Airway epithelial cell (primary cell): ENCODE results near the gene OR2C1. TPM values are rescaled to one million over a fixed set of nuclear protein-coding genes. Genes with fewer than 3 reads are reported as not detected.

Experiments
- total RNA-seq: library from RNA; depleted of rRNA; stranded (reverse); fragments of >200 nt; gene quantifications from 2 replicates; pipeline ENCODE4 v1.2.3, GENCODE V29; 2015

Gene OR2C1
- total RNA-seq: not detected in 2 replicates

DNA sequence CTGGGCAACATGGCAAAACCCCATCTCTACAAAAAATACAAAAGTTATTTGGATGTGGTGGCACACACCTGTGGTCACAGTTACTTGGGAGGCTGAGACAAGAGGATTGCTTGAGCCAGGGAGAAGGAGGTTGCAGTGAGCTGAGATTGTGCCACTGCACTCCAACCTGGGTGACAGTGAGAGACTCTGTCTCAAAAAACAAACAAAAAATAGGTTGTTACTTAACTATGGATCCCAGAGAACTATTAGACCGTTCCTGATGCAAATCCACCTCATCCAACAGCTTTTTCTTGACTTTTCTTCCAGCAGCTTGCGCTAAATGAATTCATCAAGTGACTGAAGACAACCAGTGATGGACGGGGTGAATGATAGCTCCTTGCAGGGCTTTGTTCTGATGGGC is at the start of gene OR2C1:
TSS of gene OR2C1 (plus strand) at position 301 of the 400 bp plus-strand sequence. CDS start at position 353, 52 bp downstream.

DNA sequence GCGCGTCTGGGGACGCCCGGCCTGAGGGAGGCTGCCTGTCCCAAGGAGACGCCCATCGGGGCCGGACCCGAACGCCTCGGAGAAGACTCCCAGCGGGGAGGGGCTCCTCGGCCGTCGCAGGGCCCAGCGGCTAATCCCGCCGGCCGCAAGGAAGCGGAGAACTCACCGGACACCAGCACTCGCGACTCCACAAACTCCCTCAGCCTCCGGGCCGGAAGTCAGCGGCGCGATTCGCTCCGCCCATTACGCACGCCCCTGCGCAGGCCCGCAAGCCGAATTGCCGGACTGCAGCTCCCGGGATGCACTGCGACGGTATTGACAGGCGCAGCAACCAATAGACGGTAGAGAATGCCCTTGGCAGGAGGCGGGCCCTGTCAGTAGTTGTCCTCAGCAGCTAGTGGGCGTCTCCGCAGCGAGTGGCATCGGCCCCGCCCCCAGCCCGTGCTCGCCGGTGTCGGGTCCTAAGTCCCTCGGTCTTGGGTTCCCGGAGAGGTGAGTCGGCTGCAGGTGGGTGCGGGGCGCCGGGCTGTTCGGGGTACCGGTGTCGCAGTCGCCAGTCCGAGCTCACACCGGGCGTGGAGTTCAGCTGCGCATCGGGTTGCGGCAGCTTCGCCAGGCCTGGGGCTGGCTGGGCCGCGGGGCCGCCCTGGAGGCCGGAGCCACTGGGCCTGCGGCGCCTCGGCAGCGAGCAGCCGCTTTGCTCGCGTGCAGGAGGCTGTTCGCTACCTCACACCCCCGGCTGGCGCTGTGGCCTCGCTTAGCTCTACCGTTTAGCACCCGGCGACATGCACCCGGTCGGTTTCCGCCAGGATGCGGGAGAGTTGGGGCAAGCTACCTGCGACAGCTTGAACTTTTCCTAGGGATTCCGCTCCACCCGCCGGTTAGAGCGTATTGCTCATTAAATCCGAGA is 45.3 kb downstream of the OR2C1 start, which contains the start of the genes ZNF174 and ZSCAN32:
TSS of gene ZNF174 (plus strand) at position 437 of the 910 bp plus-strand sequence. CDS start 790 bp downstream, outside the sequence.
TSS of gene ZSCAN32 (minus strand) at position 226 of the 910 bp plus-strand sequence. CDS start 3,447 bp downstream, outside the sequence.

Other genes with a start within 250 kb of the OR2C1 start
- 18.0 and 20.3 TPM in 2 replicates for gene ZNF205, start 243.3 kb upstream of the OR2C1 start, total RNA-seq
- 4.9 and 9.0 TPM in 2 replicates for gene ZNF213, start 220.9 kb upstream of the OR2C1 start, total RNA-seq
- gene OR1F1, start 167.7 kb upstream of the OR2C1 start, total RNA-seq: 0.78 TPM in 1 of 2 replicates, not detected in the other
- gene ZNF200, start 120.7 kb upstream of the OR2C1 start, total RNA-seq: 5.0 and 5.7 TPM in 2 replicates
- gene MEFV, start 99.3 kb upstream of the OR2C1 start, total RNA-seq: under 0.01 TPM in 1 of 2 replicates, not detected in the other
- 31.0 and 34.0 TPM in 2 replicates for gene ZNF263, start 72.4 kb upstream of the OR2C1 start, total RNA-seq
- 1.5 TPM in 2 replicates for gene TIGD7, start 50.5 kb upstream of the OR2C1 start, total RNA-seq
- 6.1 and 10.2 TPM in 2 replicates for gene ZNF75A, start 50.4 kb upstream of the OR2C1 start, total RNA-seq
- gene ZSCAN32, start 45.1 kb downstream of the OR2C1 start, total RNA-seq: 12.0 and 14.5 TPM in 2 replicates
- 7.4 and 8.3 TPM in 2 replicates for gene ZNF174, start 45.3 kb downstream of the OR2C1 start, total RNA-seq
- 1.2 and 1.8 TPM in 2 replicates for gene ZNF597, start 87.6 kb downstream of the OR2C1 start, total RNA-seq
- 18.3 and 21.7 TPM in 2 replicates for gene NAA60, start 87.8 kb downstream of the OR2C1 start, total RNA-seq
- gene C16orf90, start 139.6 kb downstream of the OR2C1 start, total RNA-seq: not detected in 2 replicates
- 10.0 and 16.6 TPM in 2 replicates for gene CLUAP1, start 145.1 kb downstream of the OR2C1 start, total RNA-seq
- gene NLRC3, start 221.5 kb downstream of the OR2C1 start, total RNA-seq: not detected in 2 replicates